ENCODE results near the gene SMC6.

- no peak for TF ChIP-seq NR2C2 (CRISPR knock-in tag; IDR thresholded peaks at IDR 0.05)
- TF ChIP-seq ZNF317 (CRISPR knock-in tag; IDR thresholded peaks at IDR 0.05; ENCODE audit: borderline replicate concordance, low read depth) = no peak
- no peak for TF ChIP-seq PREB (CRISPR knock-in tag; IDR thresholded peaks at IDR 0.05; ENCODE audit: borderline replicate concordance)
- no peak for TF ChIP-seq CTCF (IDR thresholded peaks at IDR 0.05)
- no peak for TF ChIP-seq FOXJ3 (CRISPR knock-in tag; IDR thresholded peaks at IDR 0.05; ENCODE audit: borderline replicate concordance)
- no peak for TF ChIP-seq ZMAT4 (CRISPR knock-in tag; IDR thresholded peaks at IDR 0.05)
- no peak for TF ChIP-seq ZBTB43 (CRISPR knock-in tag; IDR thresholded peaks at IDR 0.05)
- TF ChIP-seq JUN (CRISPR knock-in tag; IDR thresholded peaks at IDR 0.05) = no peak
- no peak for TF ChIP-seq ZNF263 (CRISPR knock-in tag; IDR thresholded peaks at IDR 0.05; ENCODE audit: low read depth)
- no peak for TF ChIP-seq FOXP1 (CRISPR knock-in tag; IDR thresholded peaks at IDR 0.05; ENCODE audit: borderline replicate concordance)
- no peak for TF ChIP-seq ZNF423 (CRISPR knock-in tag; IDR thresholded peaks at IDR 0.05)
- no peak for TF ChIP-seq ZNF416 (CRISPR knock-in tag; IDR thresholded peaks at IDR 0.05)
These were observed 35.2 kb upstream of the SMC6 start for GRCh38 chr2:17788773-17789172.
